ENCODE results near the gene CHN2.

Gene CHN2

GRCh38 chr7:29394321-29394720, 199.7 kb downstream of the CHN2 start:
- no peak for DNase-seq (ENCODE audit: low read depth, low spot score)

GRCh38 chr7:29396563-29396962, 202.0 kb downstream of the CHN2 start:
- no peak for DNase-seq (ENCODE audit: low read depth, low spot score)

- no peak for DNase-seq (ENCODE audit: low read depth, low spot score)
Observed at GRCh38 chr7:29397398-29397797, 202.8 kb downstream of the CHN2 start.

GRCh38 chr7:29398011-29398410, 203.4 kb downstream of the CHN2 start:
- no peak for DNase-seq (ENCODE audit: low read depth, low spot score)

- DNase-seq (ENCODE audit: low read depth, low spot score): no peak
Observed at GRCh38 chr7:29400437-29400836, 205.9 kb downstream of the CHN2 start.

- DNase-seq (ENCODE audit: low read depth, low spot score): no peak
Observed at GRCh38 chr7:29401769-29402168, 207.2 kb downstream of the CHN2 start.

- no peak for DNase-seq (ENCODE audit: low read depth, low spot score)
Observed at GRCh38 chr7:29405891-29406290, 211.3 kb downstream of the CHN2 start.

- no peak for DNase-seq (ENCODE audit: low read depth, low spot score)
Observed at GRCh38 chr7:29406366-29406765, 211.8 kb downstream of the CHN2 start.

GRCh38 chr7:29408841-29409243, 214.3 kb downstream of the CHN2 start:
- no peak for DNase-seq (ENCODE audit: low read depth, low spot score)

- no peak for DNase-seq (ENCODE audit: low read depth, low spot score)
Observed at GRCh38 chr7:29410996-29411395, 216.4 kb downstream of the CHN2 start.

GRCh38 chr7:29412912-29413311, 218.3 kb downstream of the CHN2 start:
- no peak for DNase-seq (ENCODE audit: low read depth, low spot score)

- DNase-seq (ENCODE audit: low read depth, low spot score): no peak
Observed at GRCh38 chr7:29413626-29414136, 219.1 kb downstream of the CHN2 start.

- DNase-seq (ENCODE audit: low read depth, low spot score): no peak
Observed at GRCh38 chr7:29414216-29414615, 219.6 kb downstream of the CHN2 start.

- no peak for DNase-seq (ENCODE audit: low read depth, low spot score)
Observed at GRCh38 chr7:29415215-29415614, 220.6 kb downstream of the CHN2 start.

- no peak for DNase-seq (ENCODE audit: low read depth, low spot score)
Observed at GRCh38 chr7:29416276-29416937, 221.8 kb downstream of the CHN2 start.

- DNase-seq (ENCODE audit: low read depth, low spot score): no peak
Observed at GRCh38 chr7:29416938-29417305, 222.3 kb downstream of the CHN2 start.

- DNase-seq (ENCODE audit: low read depth, low spot score): no peak
Observed at GRCh38 chr7:29418056-29418455, 223.5 kb downstream of the CHN2 start.

- DNase-seq (ENCODE audit: low read depth, low spot score): no peak
Observed at GRCh38 chr7:29418651-29419050, 224.1 kb downstream of the CHN2 start.

GRCh38 chr7:29420011-29420410, 225.4 kb downstream of the CHN2 start:
- DNase-seq (ENCODE audit: low read depth, low spot score): no peak

GRCh38 chr7:29421010-29421956, 226.7 kb downstream of the CHN2 start:
- no peak for DNase-seq (ENCODE audit: low read depth, low spot score)

- no peak for DNase-seq (ENCODE audit: low read depth, low spot score)
Observed at GRCh38 chr7:29422829-29423228, 228.3 kb downstream of the CHN2 start.

GRCh38 chr7:29424295-29424983, 229.9 kb downstream of the CHN2 start:
- no peak for DNase-seq (ENCODE audit: low read depth, low spot score)

Data from iPS DF 19.7 (cell line).